Measurements from ENCODE around the gene GAK. TPM values are rescaled to one million over a fixed set of nuclear protein-coding genes. Genes with fewer than 3 reads are reported as not detected.
A peak's percentile ranks its signal among the peaks of the same experiment; 100 is the strongest.

GAK gene
- total and polyA plus RNA-seq, 2 of the 4 experiments (the other 2 are of a cell fraction) = 45.1 to 133 TPM

GRCh38 chr4:929096-929765, 2.9 kb downstream of the GAK start:
- Histone ChIP-seq H3K4ac (ENCODE audit: low read depth, low read length) (no peak overlapping the region), H4K8ac (ENCODE audit: low read depth in 2 of 2, low read length in 2 of 2) (no peak overlapping the region), H3K9ac (ENCODE audit: low read depth, low read length) (no peak overlapping the region), H2BK120ac (ENCODE audit: low read depth, low read length) (no peak overlapping the region), H3K4me3 (ENCODE audit: insufficient read depth, low read depth, low read length) (no peak overlapping the region), H3K27ac (ENCODE audit: insufficient read depth, low read length) (no peak overlapping the region), H2AK5ac (ENCODE audit: low read depth, low read length) (no peak overlapping the region; the same call in 1 of the 2 replicates), H3K27me3 (ENCODE audit: control insufficient read depth, insufficient read depth, low read length) (no peaks in the 10 kb centered on the region), H3K4me2 (ENCODE audit: low read depth, low read length) (no peak overlapping the region; the same call in 1 of the 2 replicates), H4K20me1 (ENCODE audit: insufficient read depth, low read length) (peaks cover 67% of the 10 kb centered on the region), H3K14ac (replicated peaks; ENCODE audit: low read depth, low read length) (no peak overlapping the region), H3K23ac (ENCODE audit: low read depth, low read length) (peak overlapping the region; percentile 52; the same call in 1 of the 2 replicates), H2BK20ac (ENCODE audit: low read depth, low read length) (no peak overlapping the region), H2BK15ac (ENCODE audit: low read depth, low read length) (no peak overlapping the region), H3K18ac (ENCODE audit: low read depth, low read length) (no peak overlapping the region), H3K9me1 (ENCODE audit: insufficient read depth, low read length) (peaks cover 26% of the 10 kb centered on the region), H2AK9ac (replicated peaks; ENCODE audit: low read depth, low read length, poor library complexity) (no peak overlapping the region), H3K36me3 (ENCODE audit: control insufficient read depth, insufficient read depth, low read length) (0 out of 2 replicates have a peak, but pooled peaks cover 2% of the 10 kb centered on the region), H3K9me3 (ENCODE audit: control insufficient read depth, insufficient read depth, low read length) (no peaks in the 10 kb centered on the region), H2AFZ (replicated peaks; ENCODE audit: low read length, poor library complexity) (no peak overlapping the region), H4K91ac (ENCODE audit: insufficient read depth, low read depth, low read length) (no peak overlapping the region), H3K79me1 (ENCODE audit: low read depth in 1 of 2, low read length in 2 of 2) (peaks cover 9 to 71% of the 10 kb centered on the region in 2 experiments), H3K56ac (ENCODE audit: extremely low read depth, insufficient read depth, low read length) (no peak overlapping the region), H3K4me1 (ENCODE audit: control insufficient read depth, insufficient read depth, low read length) (peaks cover 18% of the 10 kb centered on the region), H2BK5ac (ENCODE audit: low read depth, low read length, poor library complexity, severe bottlenecking) (peak overlapping the region; percentile 10), H4K5ac (ENCODE audit: low read depth, low read length) (no peak overlapping the region)
- WGBS, 2 experiments (ENCODE audit: extremely low coverage in 2 of 2, insufficient read length in 1 of 2) = 95% methylated on average over 7 of the region's 17 CpGs; no CpG with 5 or more reads in 1 of the 2 experiments
- no peak for TF ChIP-seq CEBPB (IDR thresholded peaks at IDR 0.05; ENCODE audit: low read depth, low read length)
- no peak for TF ChIP-seq POLR2A (IDR thresholded peaks at IDR 0.05; ENCODE audit: low read depth, low read length)
- no peak for TF ChIP-seq CHD1 (IDR thresholded peaks at IDR 0.05; ENCODE audit: low read depth, low read length)
- no peak for TF ChIP-seq MAZ (IDR thresholded peaks at IDR 0.05; ENCODE audit: borderline replicate concordance, low read depth, low read length)
- no peak for TF ChIP-seq MXI1 (IDR thresholded peaks at IDR 0.05; ENCODE audit: borderline replicate concordance, low read depth, low read length)
- no peak for TF ChIP-seq BHLHE40 (IDR thresholded peaks at IDR 0.05; ENCODE audit: low read depth, low read length)
- no peak for TF ChIP-seq FOS (IDR thresholded peaks at IDR 0.05; ENCODE audit: low read depth, low read length)
- no peak for TF ChIP-seq NFE2L2 (IDR thresholded peaks at IDR 0.05; ENCODE audit: low read depth, low read length)
- TF ChIP-seq, protein P1, sequence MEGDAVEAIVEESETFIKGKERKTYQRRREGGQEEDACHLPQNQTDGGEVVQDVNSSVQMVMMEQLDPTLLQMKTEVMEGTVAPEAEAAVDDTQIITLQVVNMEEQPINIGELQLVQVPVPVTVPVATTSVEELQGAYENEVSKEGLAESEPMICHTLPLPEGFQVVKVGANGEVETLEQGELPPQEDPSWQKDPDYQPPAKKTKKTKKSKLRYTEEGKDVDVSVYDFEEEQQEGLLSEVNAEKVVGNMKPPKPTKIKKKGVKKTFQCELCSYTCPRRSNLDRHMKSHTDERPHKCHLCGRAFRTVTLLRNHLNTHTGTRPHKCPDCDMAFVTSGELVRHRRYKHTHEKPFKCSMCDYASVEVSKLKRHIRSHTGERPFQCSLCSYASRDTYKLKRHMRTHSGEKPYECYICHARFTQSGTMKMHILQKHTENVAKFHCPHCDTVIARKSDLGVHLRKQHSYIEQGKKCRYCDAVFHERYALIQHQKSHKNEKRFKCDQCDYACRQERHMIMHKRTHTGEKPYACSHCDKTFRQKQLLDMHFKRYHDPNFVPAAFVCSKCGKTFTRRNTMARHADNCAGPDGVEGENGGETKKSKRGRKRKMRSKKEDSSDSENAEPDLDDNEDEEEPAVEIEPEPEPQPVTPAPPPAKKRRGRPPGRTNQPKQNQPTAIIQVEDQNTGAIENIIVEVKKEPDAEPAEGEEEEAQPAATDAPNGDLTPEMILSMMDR (conservative IDR thresholded peaks at IDR 0.05; ENCODE audit: low read depth, low read length) = no peak
- TF ChIP-seq RAD21 (IDR thresholded peaks at IDR 0.05; ENCODE audit: low read length) = no peak
- no peak for TF ChIP-seq RCOR1 (IDR thresholded peaks at IDR 0.05; ENCODE audit: insufficient replicate concordance, low read length)
- ChIA-PET CTCF (interaction anchor here (0.7 kb wide), 1 partner anchor 58 kb away, joined by 4 read pairs; no protein-coding TSS in a partner anchor), POLR2A (ENCODE audit: unreplicated experiment) (interaction anchor here (0.6 to 0.7 kb wide), 2 partner anchors 783 to 1827 kb away, joined by 4 to 5 read pairs; partner anchors contain the start of genes SLBP and TNIP2)
- no TSS peak for BruUV-seq (replicated peaks)
- intact Hi-C loops (cut with micrococcal nuclease) = no loop called here
- ATAC-seq (ENCODE audit: low read depth) = no peak
- no peak for DNase-seq
- in situ Hi-C loops (cut with MboI; ENCODE audit: low sequenced_read_pairs) = no loop called here
- dilution Hi-C loops (cut with HindIII; ENCODE audit: low sequenced_read_pairs, unreplicated experiment) = no loop called here

Measured in IMR-90 (cell line).